Ramos (cell line): ENCODE data around the gene GJC2.

Experiments used
- in situ Hi-C: fragments of 300-500 bp; cut with MboI; formaldehyde crosslinking; loops from one replicate; pipeline ENCODE4 v1.14.3; 2022; ENCODE audit warnings: low sequenced_read_pairs; ENCODE audit not compliant: unreplicated experiment

GJC2 gene

DNA sequence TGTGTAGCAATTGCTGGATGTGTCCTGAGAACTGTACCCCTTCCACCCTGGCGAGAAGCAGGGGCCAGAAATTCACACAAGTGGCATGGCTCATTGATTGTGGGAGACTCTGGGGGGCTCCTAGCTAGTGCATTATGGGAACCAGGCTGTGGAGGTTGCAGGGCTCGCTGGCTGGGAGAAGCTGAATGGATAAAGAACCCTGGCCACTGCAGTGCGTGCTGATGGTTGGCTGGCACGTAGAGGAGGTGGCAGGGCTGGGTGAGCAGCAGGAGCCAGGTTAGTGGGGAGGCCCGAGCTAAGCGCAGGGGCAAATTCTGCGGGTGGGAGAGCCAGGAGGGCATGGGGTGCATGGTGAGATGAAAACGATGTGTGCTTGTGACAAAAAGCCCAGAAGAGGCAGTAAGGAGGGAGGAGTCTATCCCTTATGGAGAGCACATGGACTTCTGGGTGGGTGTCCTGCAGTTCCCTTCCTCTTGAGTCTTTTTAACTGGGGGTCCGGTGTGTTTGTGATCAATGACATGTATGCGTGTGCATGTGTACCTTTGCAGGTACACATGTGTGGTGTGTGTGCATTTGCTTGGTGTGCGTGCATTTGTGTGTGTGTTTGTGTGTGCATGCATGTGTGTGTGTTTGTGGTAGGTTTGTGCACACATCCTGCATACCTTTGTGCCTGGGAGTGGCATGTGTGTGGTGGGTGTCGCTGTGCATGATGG lies 6.1 kb upstream of the GJC2 start:
- in situ Hi-C loops, result no loop called here

DNA sequence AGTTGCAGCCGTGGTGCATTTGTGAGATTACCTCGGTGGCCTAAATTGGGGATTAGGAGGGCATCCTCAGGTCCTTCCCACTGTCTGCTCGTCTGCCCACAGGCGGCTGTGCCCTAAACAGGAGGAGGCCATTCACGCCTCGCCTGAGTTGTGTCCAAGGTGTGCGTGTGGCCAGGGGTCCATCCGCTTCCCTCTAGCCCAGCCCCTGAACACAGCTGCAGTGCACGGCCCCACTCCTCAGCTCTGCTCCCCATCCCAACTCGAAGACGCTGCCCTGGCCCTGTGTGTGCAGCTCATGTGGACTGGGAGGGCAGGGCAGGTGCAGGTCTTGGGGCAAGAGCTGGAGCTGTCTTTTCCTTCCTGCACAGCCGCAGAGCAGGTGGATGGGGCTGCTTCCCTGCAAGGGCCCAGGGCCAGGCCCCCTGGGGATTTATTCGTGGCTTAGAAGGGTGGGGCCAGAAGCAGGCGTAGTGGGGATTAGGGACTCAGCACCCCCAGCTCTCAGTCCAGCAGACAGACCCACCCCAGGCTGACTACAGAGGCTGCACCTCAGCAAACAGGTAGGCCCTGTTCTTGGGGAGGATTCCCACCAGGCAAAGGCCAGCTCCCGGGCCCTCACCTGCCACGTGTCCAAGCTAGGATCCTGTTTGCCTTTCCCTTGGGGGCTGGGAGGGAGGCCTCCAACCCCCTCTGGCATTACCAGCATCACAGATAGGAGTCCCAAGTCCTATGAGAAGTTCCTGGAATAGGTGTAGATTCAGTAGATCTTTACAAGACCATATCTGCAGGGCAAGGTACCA lies 5.3 kb upstream of the GJC2 start:
- in situ Hi-C loops, result no loop called here

DNA sequence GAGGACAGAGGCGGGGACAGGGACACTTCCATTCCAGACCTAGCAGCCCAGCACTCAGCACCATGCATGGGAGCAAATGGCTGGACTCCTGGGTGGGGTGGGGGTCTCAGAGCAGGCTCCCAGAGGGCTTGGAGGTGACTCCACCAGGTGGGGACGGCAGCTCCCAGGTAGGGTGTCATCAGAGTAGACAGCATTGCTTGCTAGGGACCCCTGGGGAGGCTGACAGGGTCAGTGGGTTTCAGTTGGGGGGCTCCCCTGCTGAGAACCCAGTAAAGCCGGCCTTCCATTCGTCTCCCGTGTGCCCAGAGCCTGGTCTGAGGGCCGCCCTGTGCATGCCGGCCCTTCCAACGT lies 4.8 kb upstream of the GJC2 start:
- in situ Hi-C loops, result no loop called here

DNA sequence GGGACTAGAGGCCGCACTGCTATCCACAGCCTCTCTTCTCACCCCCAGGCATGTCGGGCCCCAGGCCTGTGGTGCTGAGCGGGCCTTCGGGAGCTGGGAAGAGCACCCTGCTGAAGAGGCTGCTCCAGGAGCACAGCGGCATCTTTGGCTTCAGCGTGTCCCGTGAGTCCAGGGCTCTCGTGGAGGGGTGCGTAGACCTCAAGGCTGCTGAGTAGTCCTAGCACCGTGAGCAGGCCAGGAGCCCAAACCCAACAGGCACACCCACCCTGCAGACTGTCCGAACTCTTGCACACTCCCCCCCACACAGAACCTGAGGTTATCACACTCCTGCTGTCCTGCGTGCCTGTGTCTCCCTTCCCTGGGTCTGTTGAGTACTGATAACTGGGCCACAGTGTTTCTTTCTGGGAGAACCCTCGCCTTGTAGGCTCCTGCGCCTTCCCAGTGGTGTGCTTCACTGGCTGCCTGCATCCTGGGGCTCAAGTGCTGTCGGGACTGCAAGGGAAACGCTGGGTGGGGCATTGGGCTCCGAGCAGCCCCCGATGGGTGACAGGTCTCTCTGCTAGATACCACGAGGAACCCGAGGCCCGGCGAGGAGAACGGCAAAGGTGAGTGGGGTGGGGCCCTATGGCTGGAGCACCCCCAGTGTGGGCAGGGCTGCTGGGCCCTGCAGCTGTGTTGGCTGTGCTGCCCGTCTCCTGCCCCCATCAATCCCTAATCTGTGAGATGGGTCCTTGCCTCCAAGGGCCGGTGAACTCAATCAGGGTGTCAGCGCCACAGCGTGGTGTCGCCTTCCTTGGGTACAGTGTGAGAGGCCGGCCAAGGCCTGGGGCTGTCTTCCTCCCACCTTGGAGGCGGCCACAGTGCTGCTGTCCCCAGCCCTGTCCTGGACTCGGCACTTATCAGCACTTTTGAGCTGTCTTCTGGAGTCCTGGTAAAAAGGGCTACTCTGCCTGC lies 4.0 kb upstream of the GJC2 start:
- in situ Hi-C loops, result no loop called here

DNA sequence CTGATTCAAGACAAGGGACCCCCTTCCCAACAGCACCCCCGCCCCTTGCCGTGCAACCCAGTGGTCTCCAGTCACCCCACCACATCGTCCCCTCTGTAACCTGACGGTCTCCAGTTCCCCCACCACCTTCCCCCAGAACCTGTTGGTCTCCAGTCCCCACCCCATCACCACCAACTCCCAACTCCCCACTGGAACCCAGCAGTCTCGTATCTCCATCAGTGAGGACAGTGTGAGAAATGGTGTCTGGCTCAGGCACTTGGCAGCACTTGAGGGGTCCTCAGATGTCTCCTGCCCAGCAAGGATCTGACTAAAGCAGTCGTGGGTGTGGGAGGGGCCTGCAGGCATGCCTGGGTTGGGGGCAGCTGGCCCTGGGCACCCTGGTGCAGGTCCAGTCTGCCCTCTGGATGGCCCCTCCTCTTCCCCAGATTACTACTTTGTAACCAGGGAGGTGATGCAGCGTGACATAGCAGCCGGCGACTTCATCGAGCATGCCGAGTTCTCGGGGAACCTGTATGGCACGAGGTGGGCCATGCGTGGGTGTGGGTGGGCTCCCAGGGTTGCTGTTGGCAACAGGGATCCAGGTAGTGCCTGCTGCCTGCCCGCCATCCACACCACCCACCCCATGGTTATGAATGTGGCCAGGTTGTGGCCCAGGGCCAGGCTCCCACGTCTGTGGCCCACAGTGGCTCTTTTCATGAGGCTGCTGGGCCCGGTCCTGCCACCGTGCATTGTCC lies 3.1 kb upstream of the GJC2 start:
- in situ Hi-C loops, result no loop called here

DNA sequence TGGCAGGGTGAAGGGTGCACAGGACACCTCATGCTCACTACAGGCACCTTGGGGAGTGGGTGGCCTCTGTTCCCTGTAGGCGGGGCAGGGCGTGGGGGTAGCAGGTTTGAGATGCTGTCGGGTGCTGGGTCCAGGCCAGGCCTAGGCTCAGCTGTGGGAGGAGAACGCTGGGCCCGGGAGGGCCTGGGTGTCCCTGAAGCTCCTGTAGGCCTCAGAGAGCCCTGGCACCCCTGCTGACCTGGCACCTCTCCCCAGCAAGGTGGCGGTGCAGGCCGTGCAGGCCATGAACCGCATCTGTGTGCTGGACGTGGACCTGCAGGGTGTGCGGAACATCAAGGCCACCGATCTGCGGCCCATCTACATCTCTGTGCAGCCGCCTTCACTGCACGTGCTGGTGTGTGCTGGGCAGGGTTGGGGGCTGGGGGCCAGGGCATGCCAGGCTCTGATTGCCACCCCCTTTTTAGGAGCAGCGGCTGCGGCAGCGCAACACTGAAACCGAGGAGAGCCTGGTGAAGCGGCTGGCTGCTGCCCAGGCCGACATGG lies 2.5 kb upstream of the GJC2 start:
- in situ Hi-C loops, result no loop called here

DNA sequence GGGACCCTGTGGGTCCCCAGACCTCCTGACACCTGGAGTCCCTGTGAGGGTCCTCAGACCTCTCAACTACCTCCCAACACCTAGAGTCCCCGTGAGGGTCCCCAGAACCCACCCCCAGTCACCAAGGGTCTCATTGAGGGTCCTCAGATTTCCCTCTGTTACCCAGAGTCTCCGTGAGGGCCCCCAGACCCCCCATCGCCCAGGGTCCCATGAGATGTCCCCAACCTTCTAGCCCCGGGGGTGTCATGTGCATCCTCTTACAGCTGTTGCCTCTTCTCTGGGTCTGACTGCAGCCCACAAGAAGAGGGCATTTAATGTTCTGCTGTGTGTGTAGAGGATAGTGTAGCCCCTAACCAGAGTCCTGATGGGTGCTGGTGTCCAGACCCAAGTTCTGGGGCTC lies 2.0 kb upstream of the GJC2 start:
- in situ Hi-C loops, result no loop called here

DNA sequence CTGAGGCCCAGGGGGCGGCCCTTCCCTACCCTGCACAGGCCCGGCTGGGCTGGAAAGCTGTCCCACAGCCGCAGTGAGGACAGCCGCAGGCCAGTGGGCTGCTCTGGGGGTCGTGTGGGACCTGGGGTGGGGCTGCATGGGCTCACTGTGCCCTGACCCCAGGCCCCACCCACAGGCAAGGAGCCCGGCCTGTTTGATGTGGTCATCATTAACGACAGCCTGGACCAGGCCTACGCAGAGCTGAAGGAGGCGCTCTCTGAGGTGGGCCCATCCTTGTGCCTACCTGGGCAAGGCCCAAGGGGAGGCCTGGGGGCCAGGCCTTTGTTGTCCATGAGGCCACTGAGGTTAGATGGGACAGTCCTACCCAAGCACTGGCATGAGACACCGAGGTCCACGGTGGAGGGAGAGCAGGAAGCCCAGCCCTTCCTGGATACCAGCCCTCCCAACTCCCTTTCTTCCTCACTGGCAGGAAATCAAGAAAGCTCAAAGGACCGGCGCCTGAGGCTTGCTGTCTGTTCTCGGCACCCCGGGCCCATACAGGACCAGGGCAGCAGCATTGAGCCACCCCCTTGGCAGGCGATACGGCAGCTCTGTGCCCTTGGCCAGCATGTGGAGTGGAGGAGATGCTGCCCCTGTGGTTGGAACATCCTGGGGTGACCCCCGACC lies 1.4 kb upstream of the GJC2 start:
- in situ Hi-C loops, result no loop called here

DNA sequence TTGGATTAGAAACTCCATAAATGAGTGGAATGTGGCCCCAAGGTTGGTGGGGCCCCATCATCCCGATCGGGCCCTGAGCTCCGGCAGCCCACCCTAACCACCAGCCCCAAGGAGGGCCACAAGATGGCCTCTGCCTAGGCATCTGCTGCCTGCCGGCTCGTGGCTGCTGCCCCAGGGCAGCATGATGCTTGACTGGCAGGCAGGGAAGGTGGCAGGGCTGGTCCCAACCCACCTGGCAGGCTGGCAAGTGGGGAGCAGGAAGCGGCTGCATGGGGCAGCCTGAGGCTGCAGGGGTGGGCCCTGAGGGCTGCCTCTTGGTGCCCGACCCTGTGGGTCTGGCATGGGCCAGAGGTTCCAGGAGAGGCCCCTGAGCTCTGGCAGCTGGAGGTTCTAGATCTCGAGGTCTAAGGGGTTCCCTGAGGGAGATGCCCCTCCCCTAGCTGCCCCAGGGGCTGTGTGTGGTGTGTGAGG lies 760 bp upstream of the GJC2 start:
- in situ Hi-C loops, result no loop called here

DNA sequence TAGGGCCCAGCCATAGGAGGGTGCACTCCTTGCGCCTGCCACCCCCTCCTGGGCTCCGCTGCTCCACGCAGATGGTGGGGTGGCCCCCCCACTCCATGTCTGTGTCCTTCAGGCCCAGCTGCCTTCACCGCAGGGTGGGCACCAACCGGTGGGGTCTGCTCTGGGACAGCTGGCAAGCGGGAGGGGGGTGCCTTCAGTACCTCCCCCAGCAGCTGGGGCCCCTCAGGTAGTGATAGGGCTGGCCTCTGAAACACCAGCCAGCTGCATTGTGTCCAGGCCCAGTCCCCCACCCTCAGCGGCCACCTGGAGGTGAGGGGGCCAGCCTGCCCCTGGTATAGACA lies 360 bp downstream of the GJC2 start:
- in situ Hi-C loops, result no loop called here

DNA sequence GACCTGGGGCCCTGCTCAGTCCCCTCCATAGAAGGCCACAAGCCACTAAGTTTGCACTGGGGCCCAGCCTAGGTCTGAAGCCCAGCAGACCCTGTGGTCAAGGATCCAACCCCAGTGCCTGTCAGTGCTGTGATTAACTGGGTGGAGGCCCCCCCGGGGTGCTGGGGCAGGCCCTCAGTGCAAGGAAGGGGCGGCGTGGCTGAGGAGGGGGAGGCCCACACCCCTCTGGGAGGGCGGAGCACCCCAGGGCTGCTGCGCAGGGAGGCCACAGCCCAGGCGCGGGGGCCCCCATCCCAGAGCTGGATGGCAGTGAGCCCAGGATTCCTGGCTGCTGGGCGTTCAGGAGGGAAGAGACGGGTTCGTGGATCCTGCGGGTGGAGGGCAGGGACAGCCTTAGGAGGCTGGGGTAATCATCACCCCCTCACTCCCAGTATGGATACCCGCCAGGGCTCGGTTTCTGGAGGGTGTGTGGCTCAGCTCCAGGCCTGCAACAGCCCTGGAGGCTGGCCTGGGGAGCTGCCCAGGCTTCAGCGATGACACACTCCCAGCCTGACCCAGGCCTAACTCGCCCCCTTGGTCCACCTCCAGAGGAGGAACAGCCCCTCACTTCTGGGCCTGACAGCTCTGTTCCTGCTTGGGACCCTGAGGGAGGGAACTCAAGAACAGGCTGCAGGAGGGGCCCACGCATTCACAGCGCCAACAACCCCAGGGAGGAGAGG lies 890 bp downstream of the GJC2 start:
- in situ Hi-C loops, result no loop called here

DNA sequence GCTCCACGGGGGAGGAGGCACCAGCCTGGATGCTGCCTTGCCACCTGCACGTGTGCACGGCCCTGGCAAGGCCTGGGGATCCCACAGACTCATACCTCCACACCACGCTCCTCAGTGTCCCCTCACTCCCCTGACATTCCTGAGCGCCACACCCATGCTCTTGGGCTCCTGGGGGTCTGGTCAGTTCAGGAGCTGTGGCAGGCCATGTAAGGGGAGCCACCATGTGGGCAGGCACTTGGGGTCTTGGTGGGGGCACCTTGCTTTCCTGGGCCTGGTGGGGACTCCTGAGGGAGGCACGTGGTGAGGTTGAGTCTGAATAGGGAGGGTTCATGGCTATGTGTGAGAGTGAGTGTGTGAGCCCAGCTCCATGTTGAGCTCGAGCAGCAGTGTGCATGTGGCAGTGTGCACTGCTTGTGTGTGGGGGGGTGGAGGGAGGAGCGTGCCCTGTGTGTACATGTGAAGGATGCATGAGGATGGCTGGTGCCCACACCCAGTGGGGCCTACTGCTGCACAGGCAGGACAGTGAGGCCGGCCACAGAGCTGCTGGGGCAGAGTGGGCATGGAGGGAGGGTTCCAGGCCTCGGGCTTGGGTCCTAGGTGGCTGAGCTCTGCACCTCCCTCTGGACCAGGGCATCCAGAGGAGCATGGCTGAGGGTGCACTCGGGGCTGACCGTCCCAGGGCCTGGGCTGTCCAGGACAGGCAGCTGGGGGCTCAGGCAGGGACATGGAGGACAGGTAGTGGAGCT lies 1.6 kb downstream of the GJC2 start:
- in situ Hi-C loops, result no loop called here

DNA sequence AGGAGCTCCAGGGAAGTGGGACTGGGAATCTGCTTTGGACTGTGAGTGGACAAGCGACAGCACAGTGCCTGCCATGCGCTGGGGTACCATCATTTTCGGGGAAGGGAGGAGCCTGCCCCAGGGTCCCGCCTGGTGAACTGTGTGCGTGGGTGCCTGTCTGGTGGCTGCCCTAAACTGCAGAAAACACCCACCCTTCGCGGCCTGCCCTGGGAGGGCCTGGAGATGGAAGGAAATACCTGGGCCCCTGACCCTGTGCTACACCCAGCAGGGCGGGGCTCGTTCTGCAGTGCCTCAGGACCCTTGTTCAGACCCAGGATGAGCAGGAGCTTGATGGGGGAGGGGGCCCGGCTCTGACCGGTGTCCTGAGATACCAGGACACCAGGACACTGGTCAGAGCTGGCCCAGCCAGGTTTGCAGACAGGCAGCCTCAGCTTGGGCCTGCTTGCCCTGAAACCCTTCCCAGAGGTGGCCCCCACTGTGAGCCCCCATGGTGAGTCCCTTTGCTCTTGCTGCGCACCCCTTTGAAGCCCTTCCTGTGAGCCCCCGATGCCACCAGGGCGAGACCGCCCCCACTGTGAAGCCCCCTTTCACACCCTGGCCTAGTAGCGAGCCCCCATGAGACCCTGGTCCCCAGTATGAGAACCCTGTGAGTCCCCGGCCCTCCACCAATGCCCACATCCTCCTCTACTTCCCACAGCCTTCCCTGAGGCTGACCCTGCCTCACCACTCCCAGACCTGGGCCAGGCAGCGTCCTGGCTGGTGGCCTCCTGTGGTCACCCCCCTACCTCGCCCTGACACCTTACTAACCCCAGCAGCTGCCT lies 2.6 kb downstream of the GJC2 start:
- in situ Hi-C loops, result no loop called here

DNA sequence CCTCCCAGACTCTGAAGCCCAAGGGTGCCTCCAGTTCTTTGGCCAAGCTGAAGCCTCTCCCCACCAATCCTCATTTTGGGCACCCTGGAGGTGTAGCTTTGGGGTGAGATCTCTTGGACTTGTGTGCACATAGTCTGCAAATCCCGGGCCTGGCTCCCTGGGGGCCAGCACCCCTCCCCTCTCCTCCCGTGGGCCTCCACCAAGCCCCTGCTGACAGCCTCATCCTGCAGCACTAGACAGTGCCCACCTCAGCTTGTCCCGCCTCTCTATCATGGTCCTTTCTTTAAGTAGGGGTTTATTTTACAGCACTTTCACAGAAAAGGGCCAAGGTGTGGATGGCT lies 3.2 kb downstream of the GJC2 start:
- in situ Hi-C loops, result no loop called here

DNA sequence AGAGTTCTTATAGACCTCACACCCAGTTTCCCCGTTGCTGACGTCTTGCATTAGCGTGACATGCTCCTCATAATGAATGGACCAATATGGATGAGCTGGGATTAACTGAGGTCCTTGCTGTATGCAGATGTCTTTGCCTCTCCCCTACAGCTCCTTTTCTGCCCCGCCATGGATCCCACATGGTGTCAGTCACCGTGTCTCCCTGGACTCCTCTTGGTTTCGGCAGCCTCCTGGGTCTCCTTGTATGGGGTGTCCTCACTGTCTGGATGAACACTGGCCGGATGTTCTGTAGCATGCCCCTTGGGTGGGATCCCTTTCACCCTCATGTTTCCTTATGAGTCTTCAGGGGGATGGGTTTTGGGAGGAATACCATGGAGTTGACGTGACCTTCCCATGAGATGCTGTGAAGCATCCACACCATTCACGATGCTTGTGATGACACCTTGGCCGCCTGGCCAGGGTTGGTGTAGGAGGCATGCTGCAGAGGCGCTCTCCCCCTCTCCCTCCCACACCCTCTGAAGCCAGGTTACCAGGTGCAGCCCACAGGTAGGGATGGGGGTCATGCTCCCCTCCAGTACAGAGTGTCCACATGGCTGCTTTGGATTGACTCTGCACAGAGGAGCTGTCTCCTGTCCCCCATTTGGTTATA lies 4.4 kb downstream of the GJC2 start:
- in situ Hi-C loops, result no loop called here

DNA sequence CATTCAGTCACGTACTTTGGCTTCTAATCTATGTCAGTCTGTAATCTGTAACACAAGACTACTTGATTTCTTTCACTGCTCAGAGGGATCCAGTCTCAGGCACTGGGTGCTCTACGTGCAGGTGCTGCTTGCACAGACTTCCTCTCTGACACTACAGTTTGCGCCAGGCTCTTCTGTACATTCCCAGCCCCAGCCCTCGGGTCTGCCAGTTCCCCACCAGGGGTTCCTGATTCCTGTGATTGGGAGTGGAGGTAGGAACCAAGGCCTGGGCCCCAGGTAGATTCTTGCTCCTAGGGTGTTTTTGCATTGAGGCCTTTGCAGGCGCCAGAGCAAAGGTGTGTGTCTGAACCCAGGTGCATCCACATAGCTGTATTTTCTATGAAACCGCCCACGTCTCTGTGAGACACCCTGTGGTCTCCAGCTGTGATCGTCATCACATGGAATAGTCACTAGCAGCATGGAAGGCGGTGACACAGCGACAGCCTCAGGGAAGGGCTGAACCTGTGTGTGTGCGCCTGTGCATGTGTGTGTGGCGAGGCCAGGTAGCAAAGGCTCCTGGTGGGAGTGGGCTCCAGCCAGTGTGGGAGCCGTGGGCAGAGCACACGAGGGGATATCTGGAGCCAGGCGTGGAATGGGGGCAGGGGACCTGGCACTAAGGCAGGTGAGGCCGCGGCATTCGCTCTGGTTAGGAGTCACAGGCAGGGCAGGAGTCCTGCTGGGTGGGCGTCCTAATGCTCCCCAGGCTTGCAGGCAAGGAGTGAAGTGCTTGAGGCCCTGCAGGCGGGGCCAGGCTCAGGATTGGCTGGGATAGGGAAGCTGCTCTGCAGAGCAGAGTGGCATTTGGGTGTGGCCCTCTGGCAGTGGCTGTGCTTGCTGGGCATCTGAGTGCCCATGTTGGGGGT lies 5.2 kb downstream of the GJC2 start:
- in situ Hi-C loops, result no loop called here
